Dedifferentiated amniotic fluid mesenchymal stem cell (primary cell): ENCODE data around the gene MKRN2.

Experiments
- DNase-seq: peaks from one replicate; pipeline ENCODE4 v3.0.0-alpha.2; 2016; ENCODE audit errors: extremely low spot score

MKRN2 gene

DNA sequence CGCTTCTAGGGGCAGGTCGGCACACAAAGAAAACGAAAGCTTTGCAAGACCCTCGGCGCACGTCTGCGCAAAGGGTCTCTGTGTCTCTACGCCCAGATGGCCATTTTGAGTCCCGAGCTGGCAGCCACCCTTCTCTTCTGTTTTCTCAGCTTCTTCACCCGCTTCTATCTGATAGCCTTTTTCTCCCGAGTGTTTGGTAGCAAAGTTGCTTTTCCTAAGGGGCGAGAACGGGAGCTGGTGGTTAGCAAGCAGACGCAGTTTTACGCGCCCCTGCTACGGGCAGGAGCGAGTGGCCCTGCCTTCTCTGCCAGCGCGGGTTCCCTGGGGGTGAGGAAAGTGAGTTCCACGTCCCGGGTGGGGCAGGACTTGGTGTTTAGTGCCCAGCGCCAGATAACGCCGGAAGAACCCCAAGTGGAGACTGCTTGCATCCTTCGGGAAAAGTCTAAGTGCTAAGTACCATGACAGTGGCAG lies 2.9 kb upstream of the MKRN2 start:
- DNase-seq: peak; percentile 16

DNA sequence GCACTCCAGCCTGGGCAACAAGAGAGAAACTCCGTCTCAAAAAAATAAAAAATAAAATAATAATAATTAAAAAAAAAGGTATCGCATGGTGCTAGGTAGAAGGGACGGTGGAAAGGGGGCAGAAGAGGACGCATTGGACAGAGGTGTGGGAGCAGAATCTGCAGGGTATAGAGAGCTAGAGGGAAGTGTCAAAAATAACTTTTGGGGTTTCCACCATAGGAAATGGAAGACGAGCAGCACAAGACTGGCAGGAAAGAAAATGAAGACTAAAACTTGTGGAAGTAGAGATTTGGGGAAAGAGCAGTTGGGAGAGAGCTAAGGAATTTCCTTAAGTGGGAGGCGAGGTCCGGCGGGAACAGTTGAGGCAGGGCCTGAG lies 585 bp upstream of the MKRN2 start:
- DNase-seq: peak; percentile 18

- DNase-seq: peak; percentile 53
These were observed 700 bp downstream of the MKRN2 start for GRCh38 chr3:12557473-12558100.

- DNase-seq: no peak
These were observed 1.8 kb downstream of the MKRN2 start for GRCh38 chr3:12558706-12559105.

- DNase-seq: no peak
These were observed 2.6 kb downstream of the MKRN2 start for GRCh38 chr3:12559520-12559919.

- no peak for DNase-seq
These were observed 3.8 kb downstream of the MKRN2 start for GRCh38 chr3:12560505-12561190.

GRCh38 chr3:12561397-12561796 lies 4.5 kb downstream of the MKRN2 start:
- no peak for DNase-seq

GRCh38 chr3:12562451-12562850 lies 5.6 kb downstream of the MKRN2 start:
- no peak for DNase-seq

- no peak for DNase-seq
These were observed 10.1 kb downstream of the MKRN2 start for GRCh38 chr3:12566976-12567375.

DNA sequence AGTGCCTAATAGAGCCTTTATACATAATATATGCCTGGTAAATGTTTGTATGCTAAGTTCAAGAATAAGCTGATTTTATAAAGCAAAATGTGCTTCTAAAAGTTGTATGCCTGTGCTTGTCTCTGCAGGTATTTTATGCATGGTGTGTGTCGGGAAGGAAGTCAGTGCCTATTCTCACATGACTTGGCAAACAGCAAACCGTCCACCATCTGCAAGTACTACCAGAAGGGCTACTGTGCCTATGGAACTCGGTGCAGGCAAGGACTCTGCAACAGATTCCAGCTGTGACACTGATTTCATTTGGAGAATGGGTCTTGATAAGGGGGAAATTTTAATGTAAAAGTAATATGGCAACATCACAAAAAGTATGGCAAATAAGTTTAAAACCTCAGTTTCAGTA lies 11.9 kb downstream of the MKRN2 start:
- no peak for DNase-seq

DNA sequence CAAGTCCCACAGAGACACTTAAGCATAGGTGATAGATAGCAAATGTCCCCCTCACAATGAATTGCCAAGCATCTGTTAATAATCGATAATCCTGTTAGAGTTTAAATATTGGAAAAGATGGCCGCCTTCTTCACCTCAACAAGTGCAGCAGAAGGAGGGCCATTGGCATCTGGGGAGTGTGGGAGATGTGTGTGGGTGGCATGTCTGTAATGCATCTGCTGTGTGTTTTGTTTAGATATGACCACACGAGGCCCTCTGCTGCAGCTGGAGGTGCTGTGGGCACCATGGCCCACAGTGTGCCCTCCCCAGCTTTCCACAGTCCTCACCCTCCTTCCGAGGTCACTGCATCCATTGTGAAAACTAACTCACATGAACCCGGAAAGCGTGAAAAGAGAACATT lies 12.9 kb downstream of the MKRN2 start:
- no peak for DNase-seq

DNA sequence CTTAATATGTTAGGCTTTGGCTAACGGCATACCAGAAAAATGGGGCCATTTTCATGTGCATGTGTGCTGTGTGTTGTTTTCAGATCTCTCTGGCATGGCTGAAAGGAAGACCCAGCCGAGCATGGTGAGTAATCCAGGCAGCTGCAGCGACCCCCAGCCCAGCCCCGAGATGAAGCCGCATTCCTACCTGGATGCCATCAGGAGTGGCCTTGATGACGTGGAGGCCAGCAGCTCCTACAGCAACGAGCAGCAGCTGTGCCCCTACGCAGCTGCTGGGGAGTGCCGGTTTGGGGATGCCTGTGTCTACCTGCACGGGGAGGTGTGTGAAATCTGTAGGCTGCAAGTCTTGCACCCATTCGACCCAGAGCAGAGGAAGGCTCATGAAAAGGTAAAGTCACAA lies 15.1 kb downstream of the MKRN2 start:
- DNase-seq: no peak

- no peak for DNase-seq
These were observed 17.2 kb downstream of the MKRN2 start for GRCh38 chr3:12574131-12574530.

DNA sequence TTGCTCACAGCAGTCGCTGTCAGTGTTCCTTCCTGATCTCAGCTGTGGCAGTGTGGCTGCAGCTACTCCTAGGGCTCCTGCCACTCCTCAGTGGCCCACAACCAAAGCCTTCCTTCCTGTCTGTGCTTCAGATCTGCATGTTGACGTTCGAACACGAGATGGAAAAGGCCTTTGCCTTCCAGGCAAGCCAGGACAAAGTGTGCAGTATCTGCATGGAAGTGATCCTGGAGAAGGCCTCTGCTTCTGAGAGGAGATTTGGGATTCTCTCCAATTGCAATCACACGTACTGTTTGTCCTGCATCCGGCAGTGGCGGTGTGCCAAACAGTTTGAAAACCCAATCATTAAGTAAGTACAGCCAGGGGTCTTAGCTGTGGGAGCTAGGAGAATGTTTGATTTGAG lies 17.8 kb downstream of the MKRN2 start:
- no peak for DNase-seq

- DNase-seq: no peak
These were observed 20.5 kb downstream of the MKRN2 start for GRCh38 chr3:12577379-12577778.

GRCh38 chr3:12578742-12579141 lies 21.9 kb downstream of the MKRN2 start:
- DNase-seq: no peak

GRCh38 chr3:12579456-12579855 lies 22.6 kb downstream of the MKRN2 start:
- DNase-seq: no peak

GRCh38 chr3:12579905-12580304 lies 23.0 kb downstream of the MKRN2 start:
- DNase-seq: no peak

GRCh38 chr3:12582730-12583129 lies 25.8 kb downstream of the MKRN2 start:
- DNase-seq: no peak

GRCh38 chr3:12583280-12583679 lies 26.4 kb downstream of the MKRN2 start:
- DNase-seq: no peak

DNA sequence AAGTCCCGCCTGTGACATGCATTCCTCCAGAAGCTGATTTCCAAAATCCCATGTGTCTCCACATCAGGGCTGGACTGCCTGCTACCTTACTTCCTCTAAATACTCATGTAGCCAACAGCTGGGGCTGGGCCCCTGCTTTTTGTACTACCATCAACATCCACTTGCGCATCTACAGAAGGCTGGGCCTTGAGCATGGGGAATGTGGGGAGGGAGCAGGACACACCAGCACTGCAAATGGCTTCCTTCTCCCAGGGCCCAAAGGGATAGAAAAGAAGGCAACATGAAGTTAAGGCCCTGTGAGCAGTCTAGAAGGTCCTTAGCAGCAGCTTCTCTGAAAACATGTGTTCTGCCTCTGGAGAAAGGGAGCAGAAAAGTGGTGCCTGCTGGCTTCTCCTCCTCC lies 27.2 kb downstream of the MKRN2 start:
- no peak for DNase-seq

- no peak for DNase-seq
These were observed 28.3 kb downstream of the MKRN2 start for GRCh38 chr3:12585181-12585580.

DNA sequence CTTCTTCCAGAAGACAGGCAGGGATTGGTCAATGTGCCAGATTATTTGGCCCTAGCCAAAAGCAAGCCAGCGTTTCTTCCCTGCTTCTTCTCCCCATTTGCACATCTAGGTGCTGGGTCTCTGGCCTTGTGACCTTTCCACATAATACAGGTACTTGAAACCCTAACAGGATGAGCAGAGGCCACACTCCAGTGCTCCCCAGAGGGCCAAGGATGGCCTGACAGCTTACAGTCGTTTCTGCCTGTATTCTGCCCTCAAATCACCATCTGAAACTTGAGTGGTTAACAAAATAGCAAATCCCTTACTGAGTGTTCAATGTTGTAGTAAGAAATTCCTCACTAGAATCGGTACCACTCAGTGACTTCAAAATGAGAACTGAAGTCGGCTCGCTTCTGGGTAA lies 29.1 kb downstream of the MKRN2 start:
- no peak for DNase-seq

GRCh38 chr3:12586403-12586802 lies 29.5 kb downstream of the MKRN2 start:
- no peak for DNase-seq
